GM12801 (cell line): ENCODE data around the gene DIP2B.

ENCODE experiments used
- CTCF ChIP-seq: IDR thresholded peaks from one replicate; pipeline ENCODE4 v1.5.1; 2011; ENCODE audit warnings: control low read depth; ENCODE audit not compliant: insufficient read length; ENCODE audit errors: extremely low read depth

Gene DIP2B

GRCh38 chr12:50715174-50715573 lies 210.4 kb downstream of the DIP2B start:
- TF ChIP-seq CTCF, result no peak

- TF ChIP-seq CTCF, result no peak
These were observed 214.0 kb downstream of the DIP2B start for GRCh38 chr12:50718760-50719159.

GRCh38 chr12:50720085-50720484 lies 215.3 kb downstream of the DIP2B start:
- no peak for TF ChIP-seq CTCF

GRCh38 chr12:50720501-50720900 lies 215.7 kb downstream of the DIP2B start:
- TF ChIP-seq CTCF, result no peak

- TF ChIP-seq CTCF, result no peak
These were observed 219.1 kb downstream of the DIP2B start for GRCh38 chr12:50723865-50724264.

- no peak for TF ChIP-seq CTCF
These were observed 220.5 kb downstream of the DIP2B start for GRCh38 chr12:50725011-50725942.

GRCh38 chr12:50727466-50727865 lies 222.7 kb downstream of the DIP2B start:
- no peak for TF ChIP-seq CTCF
